ENCODE data around the gene ZFHX3.

GRCh38 chr16:73083271-73083670 is 35.3 kb upstream of the ZFHX3 start:
- no peak for TF ChIP-seq CTCF (optimal IDR thresholded peaks at IDR 0.05 in 1 of 3, IDR thresholded peaks at IDR 0.05 in 1 of 3, conservative IDR thresholded peaks at IDR 0.05 in 1 of 3; ENCODE audit: extremely low read depth in 1 of 3, insufficient read depth in 2 of 3, low read length in 3 of 3)
- no peak for TF ChIP-seq EZH2 (IDR thresholded peaks at IDR 0.05; ENCODE audit: low read length)
